Posterior cingulate gyrus (tissue), 11 donors: ENCODE measurements around the gene LTC4S.

Experiments
- DNase-seq, 10 donors: peaks; one replicate each; pipeline versions ENCODE4 v3.0.0 to v3.0.0-alpha.2; 2020 to 2021; ENCODE audit warnings: mixed read lengths in 3 of 10
- intact Hi-C: fragments of 100-400 bp; cut with DNase I; formaldehyde crosslinking; loops from one replicate; pipeline ENCODE4 v1.15.1; 2023

The LTC4S gene

GRCh38 chr5:179836225-179837019 lies 42.6 kb downstream of the LTC4S start:
- DNase-seq = no peak
- intact Hi-C loops = no loop called here

GRCh38 chr5:179837076-179838011 lies 43.6 kb downstream of the LTC4S start:
- peak in 2 of 10 donors; percentile 51 to 84 for DNase-seq
- intact Hi-C loops = no loop called here

- DNase-seq = peak in 1 of 10 donors; percentile 77
- intact Hi-C loops = no loop called here
Observed at GRCh38 chr5:179839328-179840256, 45.8 kb downstream of the LTC4S start.

- intact Hi-C loops = no loop called here
- DNase-seq = peak in 1 of 10 donors; percentile 69
Observed at GRCh38 chr5:179840321-179840720, 46.5 kb downstream of the LTC4S start.

- peak in 1 of 10 donors; percentile 73 for DNase-seq
- intact Hi-C loops = no loop called here
Observed at GRCh38 chr5:179840766-179841165, 47.0 kb downstream of the LTC4S start.

- peak in 1 of 10 donors; percentile 55 for DNase-seq
- intact Hi-C loops = no loop called here
Observed at GRCh38 chr5:179841621-179842020, 47.8 kb downstream of the LTC4S start.
